ENCODE measurements around the gene TNS4. TPM values are rescaled to one million over a fixed set of nuclear protein-coding genes. Genes with fewer than 3 reads are reported as not detected.
A peak's percentile ranks its signal among the peaks of the same experiment; 100 is the strongest.

The TNS4 gene
- total RNA-seq, 1 experiment from 2014 or later, result 187 TPM

- DNase-seq (ENCODE audit: low spot score), result peak; percentile 86
These were observed 17.1 kb upstream of the TNS4 start for GRCh38 chr17:40518401-40519088.

- DNase-seq (ENCODE audit: low spot score), result peak; percentile 42
These were observed 16.6 kb upstream of the TNS4 start for GRCh38 chr17:40517981-40518380.

DNA sequence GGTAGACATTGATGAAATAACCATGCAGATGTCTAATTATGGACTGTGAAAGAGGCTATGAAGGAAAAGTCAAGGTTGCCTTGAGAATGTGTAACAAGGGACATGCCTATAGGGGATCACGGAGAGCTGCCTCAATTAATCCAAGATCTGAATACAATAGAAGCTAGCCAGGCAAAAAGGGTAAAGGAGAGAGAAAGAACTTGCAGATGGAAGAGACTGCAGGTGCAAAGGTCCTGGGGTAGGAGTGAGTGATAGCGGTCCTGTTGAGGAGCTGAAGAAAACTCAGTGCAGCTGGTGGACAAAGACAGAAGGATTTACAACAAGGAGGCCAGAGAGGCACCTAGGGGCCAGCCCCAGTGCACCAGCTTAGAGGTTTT, 15.9 kb upstream of the TNS4 start:
- DNase-seq (ENCODE audit: low spot score), result no peak

- peak; percentile 75 for DNase-seq (ENCODE audit: low spot score)
These were observed 15.3 kb upstream of the TNS4 start for GRCh38 chr17:40516581-40517285.

DNA sequence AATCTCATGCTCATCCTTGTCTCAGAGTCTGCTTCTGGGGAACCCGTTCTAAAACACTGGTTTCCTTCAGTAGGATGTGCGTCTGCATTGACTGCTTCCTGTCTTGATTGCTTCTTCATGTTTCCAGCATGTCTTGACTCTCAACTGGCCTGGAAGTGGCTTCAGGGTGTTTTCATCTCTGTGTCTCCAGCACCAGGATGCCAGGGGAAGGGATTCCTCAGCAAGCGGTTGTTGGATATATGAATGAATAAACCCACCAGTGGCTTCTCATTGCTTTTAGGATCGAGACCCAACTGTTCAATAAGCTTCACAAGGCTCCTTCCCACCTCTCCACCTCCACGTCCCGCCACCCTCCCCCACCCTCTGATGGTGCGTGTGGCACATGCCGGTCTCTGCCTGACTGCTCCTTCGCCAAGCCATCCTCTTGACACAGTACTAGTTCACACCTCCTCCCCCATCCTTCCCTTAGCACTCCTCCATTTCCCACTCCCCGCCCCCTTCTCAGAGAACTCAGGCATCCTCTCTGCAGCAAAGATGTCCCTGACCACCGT, 14.1 kb upstream of the TNS4 start:
- no peak for DNase-seq (ENCODE audit: low spot score)

DNA sequence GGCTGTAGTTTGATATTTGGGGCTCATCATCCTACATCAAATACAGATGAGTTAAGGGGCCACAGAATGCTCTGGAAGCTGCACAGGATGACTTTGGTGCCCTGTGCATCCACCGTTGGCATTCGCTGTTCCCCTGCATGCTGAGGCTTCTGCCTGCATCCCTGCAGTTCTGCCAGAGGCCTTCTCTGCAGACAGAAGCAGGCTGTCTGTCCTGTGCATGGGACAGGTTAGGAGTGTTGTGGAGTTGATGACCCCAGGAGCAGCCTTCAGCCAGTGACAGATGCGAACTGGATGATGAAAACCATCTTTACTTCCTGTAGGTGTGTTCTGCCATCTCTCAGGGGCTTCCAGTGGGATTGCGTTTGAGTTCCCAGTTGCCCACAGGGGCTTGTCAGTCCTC, 13.6 kb upstream of the TNS4 start:
- DNase-seq (ENCODE audit: low spot score), result no peak

- no peak for DNase-seq (ENCODE audit: low spot score)
These were observed 12.8 kb upstream of the TNS4 start for GRCh38 chr17:40514013-40514875.

- no peak for DNase-seq (ENCODE audit: low spot score)
These were observed 10.3 kb upstream of the TNS4 start for GRCh38 chr17:40511667-40512220.

- no peak for DNase-seq (ENCODE audit: low spot score)
These were observed 9.7 kb upstream of the TNS4 start for GRCh38 chr17:40511136-40511535.

GRCh38 chr17:40510328-40510648, 8.9 kb upstream of the TNS4 start:
- DNase-seq (ENCODE audit: low spot score), result no peak

GRCh38 chr17:40509626-40510327, 8.4 kb upstream of the TNS4 start:
- no peak for DNase-seq (ENCODE audit: low spot score)

DNA sequence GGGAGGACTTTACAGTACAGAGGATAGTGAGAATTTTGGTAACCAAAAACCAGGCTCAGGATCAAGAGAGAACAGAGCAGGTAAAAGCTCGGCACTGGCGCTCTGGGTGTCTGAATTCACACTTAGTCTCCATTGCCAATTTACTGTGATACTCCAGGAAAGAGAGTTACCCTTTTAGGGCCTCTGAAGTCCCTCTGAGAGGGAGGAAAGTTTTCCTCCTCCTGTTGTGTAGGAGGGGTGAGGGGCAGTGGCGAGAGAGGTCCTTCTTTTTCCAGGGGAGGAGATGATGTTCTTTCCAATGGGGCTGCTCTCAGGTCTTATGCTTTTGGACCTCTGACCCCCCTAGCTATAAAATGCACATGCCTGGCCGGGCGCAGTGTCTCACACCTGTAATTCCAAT, 5.4 kb upstream of the TNS4 start:
- DNase-seq (ENCODE audit: low spot score), result no peak

DNA sequence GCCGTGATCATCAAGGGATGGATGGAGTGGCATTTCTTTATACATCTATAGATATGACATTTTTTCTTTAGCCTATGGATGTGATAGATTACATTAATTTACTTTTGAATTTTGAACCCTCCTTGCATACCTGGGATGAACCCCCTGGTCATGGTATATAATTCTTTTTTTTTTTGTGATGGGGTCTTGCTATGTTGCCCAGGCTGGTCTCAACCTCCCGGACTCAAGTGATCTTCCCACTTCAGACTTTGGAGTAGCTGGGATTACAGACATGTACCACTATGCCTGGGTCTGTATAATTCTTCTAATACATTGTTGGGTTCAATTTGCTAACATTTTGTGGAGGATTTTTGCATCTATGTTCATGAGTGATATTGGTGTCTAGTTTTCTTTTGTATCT, 1.7 kb upstream of the TNS4 start:
- DNase-seq (ENCODE audit: low spot score), result no peak

- DNase-seq (ENCODE audit: low spot score), result no peak
These were observed 1.3 kb upstream of the TNS4 start for GRCh38 chr17:40502716-40503115.

DNA sequence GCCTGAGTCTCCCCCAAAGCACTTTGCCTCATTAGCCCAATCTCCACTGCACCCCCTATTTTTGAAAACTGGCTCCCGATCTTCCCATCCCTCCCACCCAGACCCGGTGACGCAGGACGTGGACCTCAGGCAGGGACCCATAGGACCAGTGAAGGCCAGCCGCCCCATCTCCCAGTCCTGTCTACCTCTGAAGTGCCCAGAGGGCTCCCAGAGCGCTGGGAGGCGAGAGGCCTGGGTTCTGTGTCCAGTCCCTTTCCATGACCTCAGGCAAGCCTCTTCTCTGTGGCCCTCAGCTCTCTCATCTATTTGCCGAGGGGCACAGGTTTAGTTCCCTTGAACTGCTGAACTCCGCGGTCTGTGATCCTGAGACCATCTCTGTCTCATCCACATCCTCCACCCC, 714 bp downstream of the TNS4 start:
- no peak for DNase-seq (ENCODE audit: low spot score)

- DNase-seq (ENCODE audit: low spot score), result no peak
These were observed 1.2 kb downstream of the TNS4 start for GRCh38 chr17:40500190-40500589.

DNA sequence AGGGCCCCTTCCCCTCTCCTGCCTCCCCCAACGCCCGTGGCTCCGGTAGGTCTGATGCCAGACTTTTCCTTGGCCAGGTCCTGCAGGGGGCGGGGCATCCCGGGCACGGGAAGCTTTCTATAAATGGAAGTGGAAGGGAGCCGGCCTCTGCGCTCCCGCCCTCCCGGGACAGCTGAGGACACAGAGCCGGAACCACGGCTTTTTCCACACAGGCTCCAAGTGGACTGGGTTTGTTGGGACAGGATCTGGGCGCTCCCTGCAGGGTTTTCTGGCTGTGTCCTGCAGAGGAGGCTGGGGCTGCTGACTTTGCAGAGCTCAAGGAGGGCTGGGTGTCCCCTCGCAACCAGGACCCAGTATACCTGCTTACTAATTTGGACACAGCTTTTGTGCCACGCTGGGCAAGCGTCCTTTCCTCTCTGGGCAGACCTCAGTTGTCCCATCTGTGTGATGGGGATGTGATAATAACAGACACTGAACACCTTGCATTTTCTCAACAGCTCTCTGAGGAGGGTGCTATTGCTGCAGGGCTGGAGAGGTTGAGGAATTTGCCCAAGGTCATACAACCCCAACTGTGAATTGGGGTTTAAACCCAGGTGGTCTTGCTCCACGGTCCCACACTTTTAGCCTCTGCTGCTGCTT, 1.8 kb downstream of the TNS4 start:
- peak; percentile 89 for DNase-seq (ENCODE audit: low spot score)

DNA sequence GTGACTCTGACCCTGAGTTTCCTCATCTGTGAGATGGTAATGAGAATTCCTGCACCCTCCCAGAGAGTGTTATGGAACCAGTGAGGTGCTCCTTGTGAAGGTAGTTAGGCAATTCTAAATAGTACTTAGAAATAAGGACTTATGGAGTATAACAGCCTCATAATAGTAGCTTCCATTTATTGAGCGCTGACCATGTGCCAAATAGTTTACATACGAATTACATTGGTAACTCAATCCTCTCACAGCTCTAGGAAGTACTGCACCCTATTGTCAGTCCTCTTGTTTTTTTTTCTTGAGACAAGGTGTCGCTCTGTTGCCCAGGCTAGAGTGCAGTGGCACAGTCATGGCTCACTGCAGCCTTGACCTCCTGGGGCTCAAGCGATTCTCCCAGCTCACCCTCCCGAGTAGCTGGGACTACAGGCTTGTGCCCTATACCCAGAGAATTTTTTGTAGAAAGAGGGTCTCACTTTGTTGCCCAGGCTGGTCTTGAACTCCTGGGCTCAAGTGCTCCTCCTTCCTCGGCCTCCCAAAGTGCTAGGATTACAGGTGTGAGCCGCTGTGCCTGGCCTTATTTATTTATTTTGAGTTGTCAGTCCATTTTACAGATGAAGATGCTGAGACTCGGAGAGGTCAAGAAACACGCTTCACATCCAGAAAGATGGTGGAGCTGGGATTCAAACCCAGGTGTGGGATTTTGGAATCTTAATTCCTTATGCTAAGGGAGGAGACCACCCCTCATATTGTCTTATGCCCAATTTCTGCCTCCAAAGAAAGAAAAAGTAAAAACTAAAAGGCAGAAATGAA, 2.9 kb downstream of the TNS4 start:
- DNase-seq (ENCODE audit: low spot score), result no peak

DNA sequence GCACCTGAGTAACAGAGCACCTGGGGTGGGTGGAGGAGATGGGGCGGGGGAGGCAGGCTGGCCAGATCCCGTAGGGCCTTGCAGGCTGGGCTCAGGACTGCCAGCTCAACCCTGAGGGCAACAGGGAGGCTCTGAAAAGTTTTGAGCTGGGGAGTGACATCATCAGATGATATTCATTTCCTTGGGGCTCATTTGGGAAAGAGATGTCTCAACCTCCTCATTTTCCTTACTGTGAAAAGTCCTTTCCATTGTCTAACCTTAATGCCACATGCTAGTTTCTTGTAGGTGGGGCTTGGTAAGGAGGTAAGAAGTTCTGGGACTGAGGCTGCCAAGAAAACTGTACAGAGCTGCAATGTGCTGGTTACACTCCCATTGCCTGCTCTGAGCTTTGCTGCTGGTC, 3.7 kb downstream of the TNS4 start:
- no peak for DNase-seq (ENCODE audit: low spot score)
